Fibroblast of pulmonary artery (primary cell): ENCODE data around the gene CHAC2.

Source experiments
- DNase-seq: peaks from one replicate; pipeline ENCODE4 v3.0.0-alpha.2; 2010; ENCODE audit warnings: low read depth
- H3K4me3 ChIP-seq: replicated peaks from 2 replicates; pipeline ENCODE4 v1.5.1; 2011; ENCODE audit warnings: low read depth, mild to moderate bottlenecking, control low read depth, low read length, moderate library complexity
- TF ChIP-seq, protein P1 (sequence below): IDR thresholded peaks from 2 replicates; pipeline ENCODE4 v1.5.1; 2011; ENCODE audit warnings: mild to moderate bottlenecking, control low read depth, low read length, inconsistent platforms; ENCODE audit errors: missing control alignments

CHAC2 gene

DNA sequence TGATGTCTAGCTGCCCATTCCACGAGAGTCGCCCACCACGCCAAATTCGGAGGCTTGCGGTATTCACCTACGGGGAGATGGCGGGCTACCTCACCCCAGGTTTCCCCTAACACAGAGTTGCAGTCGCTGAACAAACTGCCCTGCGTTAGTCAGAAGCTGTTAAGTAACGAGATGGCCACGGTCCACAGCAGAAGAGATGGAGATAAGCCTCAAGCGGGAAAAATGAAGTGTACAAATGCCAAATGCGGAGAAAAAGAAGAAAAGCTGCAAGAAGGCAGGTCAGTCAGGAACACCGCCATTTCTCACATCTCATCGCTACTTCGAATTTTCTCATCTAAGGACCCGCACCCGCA lies 18.7 kb downstream of the CHAC2 start:
- TF ChIP-seq, protein P1, sequence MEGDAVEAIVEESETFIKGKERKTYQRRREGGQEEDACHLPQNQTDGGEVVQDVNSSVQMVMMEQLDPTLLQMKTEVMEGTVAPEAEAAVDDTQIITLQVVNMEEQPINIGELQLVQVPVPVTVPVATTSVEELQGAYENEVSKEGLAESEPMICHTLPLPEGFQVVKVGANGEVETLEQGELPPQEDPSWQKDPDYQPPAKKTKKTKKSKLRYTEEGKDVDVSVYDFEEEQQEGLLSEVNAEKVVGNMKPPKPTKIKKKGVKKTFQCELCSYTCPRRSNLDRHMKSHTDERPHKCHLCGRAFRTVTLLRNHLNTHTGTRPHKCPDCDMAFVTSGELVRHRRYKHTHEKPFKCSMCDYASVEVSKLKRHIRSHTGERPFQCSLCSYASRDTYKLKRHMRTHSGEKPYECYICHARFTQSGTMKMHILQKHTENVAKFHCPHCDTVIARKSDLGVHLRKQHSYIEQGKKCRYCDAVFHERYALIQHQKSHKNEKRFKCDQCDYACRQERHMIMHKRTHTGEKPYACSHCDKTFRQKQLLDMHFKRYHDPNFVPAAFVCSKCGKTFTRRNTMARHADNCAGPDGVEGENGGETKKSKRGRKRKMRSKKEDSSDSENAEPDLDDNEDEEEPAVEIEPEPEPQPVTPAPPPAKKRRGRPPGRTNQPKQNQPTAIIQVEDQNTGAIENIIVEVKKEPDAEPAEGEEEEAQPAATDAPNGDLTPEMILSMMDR = no peak
- peak overlapping the region; percentile 98 for H3K4me3 ChIP-seq

DNA sequence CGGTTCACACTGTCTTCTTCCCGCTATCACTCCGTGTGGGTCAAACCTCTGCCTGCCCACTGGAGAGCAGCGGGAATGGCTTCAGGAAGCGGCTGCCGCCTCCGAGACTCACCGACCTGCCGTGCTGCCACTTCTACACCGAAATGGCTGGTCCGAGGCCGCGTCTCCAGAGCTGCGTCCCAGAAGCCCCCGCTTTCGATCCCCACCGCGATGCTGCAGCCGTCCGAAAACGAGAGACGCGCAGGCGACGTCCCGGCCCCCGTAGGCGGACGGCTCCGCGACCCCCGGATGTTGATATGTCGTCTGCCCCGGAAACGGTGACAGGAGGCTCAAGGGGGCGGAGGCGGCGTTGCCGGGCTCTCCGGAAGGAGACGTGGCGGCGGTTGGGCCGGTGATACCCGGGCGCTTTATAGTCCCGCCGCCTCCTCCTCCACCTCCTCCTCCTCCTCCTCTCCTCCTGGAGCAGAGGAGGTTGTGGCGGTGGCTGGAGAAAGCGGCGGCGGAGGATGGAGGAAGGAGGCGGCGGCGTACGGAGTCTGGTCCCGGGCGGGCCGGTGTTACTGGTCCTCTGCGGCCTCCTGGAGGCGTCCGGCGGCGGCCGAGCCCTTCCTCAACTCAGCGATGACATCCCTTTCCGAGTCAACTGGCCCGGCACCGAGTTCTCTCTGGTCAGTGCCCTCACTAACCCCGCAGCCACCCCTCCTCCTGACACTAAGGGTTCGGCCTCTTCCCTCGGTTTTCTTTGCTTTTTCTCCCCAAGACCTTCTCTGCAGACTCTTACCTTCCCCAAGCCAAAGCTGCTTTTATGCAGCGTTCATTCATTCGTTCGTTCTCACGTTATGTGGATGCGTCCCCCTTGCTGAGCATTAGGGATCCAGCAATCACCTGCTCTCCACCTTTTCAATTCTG lies 19.4 kb downstream of the CHAC2 start, which contains the start of the genes ASB3 and ERLEC1:
Gene ASB3, minus strand, starts transcription at position 249 of the 909 bp plus-strand sequence. CDS start 21,381 bp downstream, outside the sequence.
Gene ERLEC1, plus strand, starts transcription at position 340 of the 909 bp plus-strand sequence. Its CDS starts 167 bp downstream, at position 507.
- H3K4me3 ChIP-seq = peak within 1 kb of the TSS; percentile 98
- DNase-seq = peak; percentile 84
- TF ChIP-seq, protein P1 = no peak

More for the DNA sequence above, 18.7 kb downstream of the CHAC2 start:
- DNase-seq = peak; percentile 62

DNA sequence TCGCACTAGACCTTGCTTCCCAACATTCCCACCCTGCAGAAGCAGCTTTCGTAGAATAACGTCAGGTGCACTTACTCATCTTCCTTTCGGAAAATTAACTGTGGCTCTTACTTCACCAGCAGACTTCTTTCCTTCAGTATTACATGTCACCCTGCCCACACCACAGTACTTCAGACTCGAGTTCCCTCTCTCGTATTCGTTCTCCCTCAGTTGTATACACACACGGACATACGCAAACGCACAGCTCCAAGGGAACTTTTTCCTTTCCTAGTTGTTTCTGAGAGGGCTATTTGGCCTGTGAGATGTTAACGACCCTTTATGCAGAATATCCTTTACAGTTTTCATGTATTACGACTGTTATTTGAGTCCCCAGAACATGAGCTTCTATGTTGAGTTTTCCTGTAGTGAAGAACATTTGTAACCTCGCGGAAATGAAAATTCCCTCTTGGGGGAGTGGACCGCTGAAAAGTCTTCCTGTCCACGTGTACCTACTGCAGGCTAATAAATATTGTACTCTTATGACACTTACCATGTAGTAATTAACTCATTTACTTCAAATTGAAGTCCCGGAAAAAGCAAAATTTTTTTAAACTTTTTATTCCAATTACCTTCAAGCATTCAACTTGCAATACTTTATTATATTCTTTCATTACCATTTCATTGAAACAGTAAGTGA lies 20.1 kb downstream of the CHAC2 start:
- peak overlapping the region; percentile 98 for H3K4me3 ChIP-seq
- DNase-seq = peak; percentile 25
- TF ChIP-seq, protein P1 = no peak

DNA sequence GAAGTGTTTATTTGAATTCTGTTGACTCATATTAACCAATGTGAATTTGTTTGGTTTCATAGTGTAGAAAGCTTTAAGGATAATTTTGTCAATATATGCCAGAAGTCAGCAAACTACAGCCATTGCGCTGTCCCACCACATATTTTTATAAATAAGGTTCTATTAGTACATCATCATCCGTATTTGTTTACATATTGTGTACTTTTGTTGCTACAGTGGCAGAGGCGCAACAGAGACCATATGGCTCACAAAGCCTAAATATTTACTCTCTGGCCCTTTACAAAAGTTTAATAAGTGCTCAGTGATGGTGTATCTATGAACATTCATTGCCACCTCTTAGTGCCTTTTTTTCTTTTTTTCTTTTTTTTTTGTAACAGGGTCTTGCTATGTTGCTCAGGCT lies 25.7 kb downstream of the CHAC2 start:
- TF ChIP-seq, protein P1 = no peak
- no peak for DNase-seq
- H3K4me3 ChIP-seq = no peak overlapping the region

DNA sequence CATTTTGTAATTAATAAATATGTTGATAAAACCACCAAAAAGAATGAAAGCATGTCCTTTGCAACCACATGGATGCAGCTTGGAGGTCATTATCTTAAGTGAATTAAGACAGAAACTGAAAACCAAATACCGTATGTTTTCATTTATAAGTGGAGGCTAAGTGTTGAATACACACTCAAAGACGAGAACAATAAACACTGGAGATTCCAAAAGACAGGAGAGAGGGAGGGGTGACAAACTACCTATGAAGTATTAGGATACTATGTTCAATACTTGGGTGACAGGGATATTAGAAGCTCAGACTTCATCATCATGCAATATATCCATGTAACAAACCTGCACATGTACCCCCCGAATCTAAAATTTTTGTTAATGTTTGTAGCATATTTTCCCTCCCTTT lies 26.2 kb downstream of the CHAC2 start:
- TF ChIP-seq, protein P1 = no peak

DNA sequence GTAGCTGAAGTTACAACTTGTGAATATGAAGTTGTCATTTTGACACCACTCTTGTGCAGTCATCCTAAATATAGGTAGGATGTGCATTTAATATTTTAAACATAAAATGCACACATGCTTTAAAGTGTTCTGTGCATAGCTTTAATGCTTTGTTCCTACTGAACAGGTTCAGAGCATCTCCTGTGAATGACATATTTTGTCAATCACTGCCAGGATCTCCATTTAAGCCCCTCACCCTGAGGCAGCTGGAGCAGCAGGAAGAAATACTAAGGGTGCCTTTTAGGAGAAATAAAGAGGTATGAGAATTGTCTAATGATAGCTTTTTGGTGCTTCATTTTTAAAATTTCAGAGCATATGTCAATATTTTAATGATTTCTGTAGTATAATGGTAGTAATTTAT lies 33.9 kb downstream of the CHAC2 start:
- TF ChIP-seq, protein P1 = no peak
- H3K4me3 ChIP-seq = no peak overlapping the region
- DNase-seq = no peak

More for the DNA sequence above, 26.2 kb downstream of the CHAC2 start:
- DNase-seq = no peak
- H3K4me3 ChIP-seq = no peak overlapping the region
